Tibial artery (tissue), 4 donors: ENCODE measurements around the gene DRICH1.
"Not testable (repeated sequence)": the region's sequence is repeated elsewhere in the genome, so short reads cannot be mapped to it uniquely, and the experiment has no call there.

Source experiments
- DNase-seq, 2 donors: peaks; one replicate each; pipeline ENCODE4 v3.0.0-alpha.2; 2019
- H3K27ac ChIP-seq, 2 donors: fragments of 200-600 bp; sonication (generic) in 1 of 2; 1 replicate in 1 of 2; 2 replicates in 1 of 2; pipeline ENCODE4 v1.5.1; 2018 to 2019; ENCODE audit warnings: mild to moderate bottlenecking in 1 of 2
- H3K27me3 ChIP-seq, 2 donors: fragments of 200-600 bp; sonication (generic) in 1 of 2; one replicate each; pipeline versions ENCODE4 v1.5.1 to v1.6.0; 2016 to 2019
- H3K36me3 ChIP-seq, 3 donors: fragments of 200-600 bp; sonication (generic) in 2 of 3; one replicate each; pipeline ENCODE4 v1.5.1; 2016 to 2019; ENCODE audit warnings: mild to moderate bottlenecking in 2 of 3
- H3K4me1 ChIP-seq, 4 donors: fragments of 200-600 bp; sonication (generic) in 2 of 4; 1 replicate in 3 of 4; 2 replicates in 1 of 4; pipeline ENCODE4 v1.5.1; 2016 to 2019
- H3K4me3 ChIP-seq, 2 donors: fragments of 200-600 bp; sonication (generic) in 1 of 2; 1 replicate in 1 of 2; 2 replicates in 1 of 2; pipeline ENCODE4 v1.5.1; 2018 to 2019; ENCODE audit warnings: mild to moderate bottlenecking in 2 of 2
- H3K9me3 ChIP-seq, 3 donors: fragments of 200-600 bp; sonication (generic) in 1 of 3; one replicate each; pipeline ENCODE4 v1.5.1; 2016 to 2019
- intact Hi-C: fragments of 100-400 bp; cut with DNase I; formaldehyde crosslinking; loops from one replicate; pipeline ENCODE4 v1.15.0; 2023; ENCODE audit warnings: low total_unique reads
- TF ChIP-seq, protein P1 (sequence below), 2 experiments: fragments of 200-600 bp in 1 of 2; fragments of 450-650 bp in 1 of 2; IDR thresholded peaks; one replicate each; pipeline ENCODE4 v1.5.1; 2017 to 2019; ENCODE audit warnings: antibody characterized with exemption in 2 of 2, mild to moderate bottlenecking in 1 of 2, moderate library complexity in 1 of 2

Gene DRICH1

GRCh38 chr22:23675502-23676415, 43.6 kb upstream of the DRICH1 start:
- H3K4me3 ChIP-seq: no peak overlapping the region
- H3K9me3 ChIP-seq: no peaks in the 10 kb centered on the region
- H3K27ac ChIP-seq: no peak overlapping the region
- peak in 1 of 2 donors; percentile 40 for DNase-seq
- no peaks in the 10 kb centered on the region for H3K4me1 ChIP-seq
- H3K27me3 ChIP-seq: no peaks in the 10 kb centered on the region
- intact Hi-C loops: no loop called here
- TF ChIP-seq, protein P1, sequence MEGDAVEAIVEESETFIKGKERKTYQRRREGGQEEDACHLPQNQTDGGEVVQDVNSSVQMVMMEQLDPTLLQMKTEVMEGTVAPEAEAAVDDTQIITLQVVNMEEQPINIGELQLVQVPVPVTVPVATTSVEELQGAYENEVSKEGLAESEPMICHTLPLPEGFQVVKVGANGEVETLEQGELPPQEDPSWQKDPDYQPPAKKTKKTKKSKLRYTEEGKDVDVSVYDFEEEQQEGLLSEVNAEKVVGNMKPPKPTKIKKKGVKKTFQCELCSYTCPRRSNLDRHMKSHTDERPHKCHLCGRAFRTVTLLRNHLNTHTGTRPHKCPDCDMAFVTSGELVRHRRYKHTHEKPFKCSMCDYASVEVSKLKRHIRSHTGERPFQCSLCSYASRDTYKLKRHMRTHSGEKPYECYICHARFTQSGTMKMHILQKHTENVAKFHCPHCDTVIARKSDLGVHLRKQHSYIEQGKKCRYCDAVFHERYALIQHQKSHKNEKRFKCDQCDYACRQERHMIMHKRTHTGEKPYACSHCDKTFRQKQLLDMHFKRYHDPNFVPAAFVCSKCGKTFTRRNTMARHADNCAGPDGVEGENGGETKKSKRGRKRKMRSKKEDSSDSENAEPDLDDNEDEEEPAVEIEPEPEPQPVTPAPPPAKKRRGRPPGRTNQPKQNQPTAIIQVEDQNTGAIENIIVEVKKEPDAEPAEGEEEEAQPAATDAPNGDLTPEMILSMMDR (IDR thresholded peaks at IDR 0.05): no peak
- H3K36me3 ChIP-seq: peaks cover 0 to 42% (median 13%) of the 10 kb centered on the region in 3 donors

DNA sequence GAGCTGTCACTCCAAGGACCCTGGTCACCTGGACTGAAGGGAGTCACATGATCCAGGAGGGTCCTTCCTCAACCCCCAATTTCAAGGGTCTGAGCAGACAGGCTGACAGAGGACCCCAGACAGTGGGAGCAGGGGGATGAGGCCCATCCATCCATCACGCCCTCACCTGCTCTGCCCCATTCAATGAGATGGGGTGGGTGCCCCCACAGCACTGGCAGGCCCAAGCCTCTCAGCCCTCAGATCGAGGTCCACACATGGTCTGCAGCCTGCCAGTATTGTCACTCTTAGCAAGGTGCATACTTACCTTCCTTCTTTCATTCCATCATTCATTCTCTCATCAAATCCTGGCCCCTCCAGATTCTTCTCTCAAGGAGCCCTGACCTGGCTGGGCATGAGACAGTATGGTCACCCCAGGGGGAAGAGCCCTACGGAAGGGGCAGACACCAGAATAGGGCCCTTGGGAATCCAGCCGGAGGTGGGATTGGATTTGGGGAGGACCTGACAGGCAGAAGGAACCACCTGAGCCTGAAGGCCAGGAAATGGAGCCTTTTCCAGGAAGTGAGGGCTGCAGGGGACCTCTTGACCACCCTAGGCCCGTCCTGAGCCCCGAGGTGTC, 42.9 kb upstream of the DRICH1 start:
- H3K27ac ChIP-seq, H3K27me3 ChIP-seq, H3K4me1 ChIP-seq, DNase-seq, H3K4me3 ChIP-seq, intact Hi-C loops, H3K9me3 ChIP-seq: not testable (repeated sequence)
- peaks cover 0 to 45% (median 9%) of the 10 kb centered on the region in 3 donors for H3K36me3 ChIP-seq

DNA sequence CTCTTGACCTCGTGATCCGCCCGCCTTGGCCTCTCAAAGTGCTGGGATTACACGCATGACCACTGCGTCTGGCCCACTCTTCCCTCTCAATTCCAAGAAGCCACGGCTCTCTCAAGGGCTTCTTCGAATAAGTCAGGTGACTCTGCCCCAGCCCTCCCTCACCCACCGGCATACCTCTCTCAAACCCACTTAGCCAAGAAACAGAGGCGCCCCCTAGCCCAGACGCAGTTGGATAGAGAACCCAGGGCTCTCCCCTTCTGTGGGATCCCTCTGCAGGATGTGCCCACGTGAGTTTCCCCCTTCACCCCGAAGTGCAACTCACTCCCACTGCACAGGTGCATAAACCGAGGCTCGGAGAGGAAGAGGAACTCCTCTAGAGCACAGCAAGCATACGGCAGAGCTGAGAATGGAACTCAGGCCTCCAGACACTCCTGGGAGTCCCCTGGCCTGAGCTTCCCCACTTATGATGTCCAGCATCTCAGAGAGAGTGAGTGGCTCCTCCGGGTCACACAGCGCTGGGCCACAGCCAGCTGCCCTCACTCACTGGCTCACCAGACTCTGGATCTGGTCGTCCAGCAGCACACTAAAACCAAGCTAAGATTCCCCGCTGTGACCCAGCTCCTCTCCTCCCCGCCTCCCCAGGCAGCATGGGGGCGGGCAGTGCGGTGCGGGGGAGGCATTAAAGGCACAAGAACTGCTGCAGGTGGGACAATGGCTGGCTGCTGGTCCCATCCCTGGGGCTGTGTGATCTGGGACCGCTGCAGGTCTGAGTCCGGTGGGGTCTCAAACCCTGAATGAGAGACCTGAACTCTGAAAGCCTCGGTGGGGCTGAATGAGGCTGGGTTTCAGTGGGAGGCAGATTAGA, 41.9 kb upstream of the DRICH1 start:
- H3K27ac ChIP-seq: no peak overlapping the region
- no peak overlapping the region for H3K4me3 ChIP-seq
- TF ChIP-seq, protein P1 (IDR thresholded peaks at IDR 0.05): no peak
- intact Hi-C loops: no loop called here
- no peaks in the 10 kb centered on the region for H3K27me3 ChIP-seq
- H3K9me3 ChIP-seq: no peaks in the 10 kb centered on the region
- H3K4me1 ChIP-seq: no peaks in the 10 kb centered on the region
- no peak for DNase-seq
- H3K36me3 ChIP-seq: peaks cover 0 to 41% (median 6%) of the 10 kb centered on the region in 3 donors

DNA sequence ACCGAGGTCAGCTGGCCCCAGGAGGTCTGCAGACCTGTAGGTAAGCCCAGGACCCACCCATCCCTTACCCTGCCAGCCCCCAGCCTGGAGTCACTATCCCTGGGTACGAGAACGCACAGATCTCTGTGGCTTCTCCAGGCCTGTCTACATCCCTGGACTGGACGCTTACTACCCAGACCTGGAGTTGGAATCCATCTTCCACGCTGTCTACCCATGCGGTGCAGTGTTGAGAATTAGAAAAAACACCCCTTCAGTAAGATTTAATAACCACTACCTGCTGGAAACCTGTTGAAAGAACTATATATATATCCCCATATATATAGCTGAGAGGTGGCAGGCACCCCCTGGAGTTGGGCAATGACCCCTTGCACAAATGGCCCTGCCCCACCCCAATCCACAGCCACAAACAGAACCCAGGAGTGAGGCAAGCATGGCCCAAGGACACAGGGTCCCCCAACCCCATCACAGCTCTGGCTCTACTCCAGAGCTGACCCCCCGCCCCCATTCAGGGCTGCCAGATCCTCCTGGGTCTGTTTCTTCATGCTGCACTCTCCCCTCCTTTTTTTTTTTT, 41.0 kb upstream of the DRICH1 start:
- H3K9me3 ChIP-seq: no peaks in the 10 kb centered on the region
- peaks cover 0 to 36% (median 4%) of the 10 kb centered on the region in 3 donors for H3K36me3 ChIP-seq
- no peaks in the 10 kb centered on the region for H3K4me1 ChIP-seq
- H3K27ac ChIP-seq: no peak overlapping the region
- TF ChIP-seq, protein P1 (IDR thresholded peaks at IDR 0.05): no peak
- intact Hi-C loops: no loop called here
- H3K27me3 ChIP-seq: no peaks in the 10 kb centered on the region
- no peak for DNase-seq
- no peak overlapping the region for H3K4me3 ChIP-seq

- H3K36me3 ChIP-seq: peaks cover 0 to 31% (median 4%) of the 10 kb centered on the region in 3 donors
- H3K4me3 ChIP-seq, H3K27me3 ChIP-seq, DNase-seq, intact Hi-C loops, H3K4me1 ChIP-seq, H3K27ac ChIP-seq, H3K9me3 ChIP-seq: not testable (repeated sequence)
These were observed 40.4 kb upstream of the DRICH1 start for GRCh38 chr22:23672307-23673049.

DNA sequence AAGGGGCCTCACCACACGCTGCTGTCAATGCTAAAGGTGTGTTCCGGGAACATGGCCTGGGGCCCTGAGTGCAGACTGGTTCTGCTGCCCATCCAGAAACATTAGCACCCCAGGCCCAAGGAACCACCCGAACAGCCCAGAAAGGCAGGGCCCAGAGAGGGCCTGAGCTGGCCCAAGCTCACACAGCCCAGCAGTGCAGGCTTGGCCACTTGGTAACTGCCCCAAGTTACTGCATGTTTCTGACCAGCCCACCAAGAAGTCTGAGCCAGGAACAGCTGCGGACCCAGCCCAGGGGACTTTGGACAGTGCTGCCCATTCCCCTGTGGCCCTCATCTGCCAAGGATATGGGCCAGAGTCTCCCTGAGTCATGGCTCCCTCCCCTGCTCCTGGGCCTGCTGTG, 39.3 kb upstream of the DRICH1 start:
- H3K27me3 ChIP-seq, H3K4me1 ChIP-seq, H3K27ac ChIP-seq, H3K9me3 ChIP-seq, intact Hi-C loops, DNase-seq, H3K4me3 ChIP-seq: not testable (repeated sequence)
- H3K36me3 ChIP-seq: peaks cover 0 to 23% (median 4%) of the 10 kb centered on the region in 3 donors
